Small intestine (tissue), 7 donors: Measurements from ENCODE around the gene HOXB2. TPM values are rescaled to one million over a fixed set of nuclear protein-coding genes. Genes with fewer than 3 reads are reported as not detected.

Experiments
- DNase-seq, 2 donors: peaks; one replicate each; pipeline versions ENCODE4 v3.0.0 to v3.0.0-alpha.2; 2013
- FAIRE-seq: peaks from 2 replicates; lab custom pipeline; 2012; peaks lifted over from hg19 to GRCh38; lab: Jason Lieb, UNC
- H3K27ac ChIP-seq, 3 donors: one replicate each; pipeline ENCODE4 v1.5.1; 2013; ENCODE audit warnings: low read length in 2 of 3, mild to moderate bottlenecking in 2 of 3, control low read depth in 1 of 3, inconsistent platforms in 1 of 3, low read depth in 1 of 3, moderate library complexity in 1 of 3
- H3K27me3 ChIP-seq, 3 donors: one replicate each; pipeline ENCODE4 v1.6.1; 2013; ENCODE audit warnings: low read length in 3 of 3, inconsistent platforms in 1 of 3; ENCODE audit not compliant: control insufficient read depth in 3 of 3, insufficient read depth in 3 of 3
- H3K36me3 ChIP-seq, 3 donors: one replicate each; pipeline ENCODE4 v1.6.1; 2013; ENCODE audit warnings: low read length in 3 of 3, inconsistent platforms in 1 of 3, low read depth in 1 of 3, mild to moderate bottlenecking in 1 of 3, moderate library complexity in 1 of 3; ENCODE audit not compliant: control insufficient read depth in 3 of 3, insufficient read depth in 2 of 3
- H3K4me1 ChIP-seq, 3 donors: one replicate each; pipeline ENCODE4 v1.6.1; 2013; ENCODE audit warnings: low read length in 2 of 3, inconsistent platforms in 1 of 3, low read depth in 1 of 3, mild to moderate bottlenecking in 1 of 3, moderate library complexity in 1 of 3; ENCODE audit not compliant: control insufficient read depth in 3 of 3, insufficient read depth in 2 of 3
- H3K4me3 ChIP-seq, 3 donors: one replicate each; pipeline ENCODE4 v1.5.1; 2013; ENCODE audit warnings: low read length in 3 of 3, control low read depth in 1 of 3, inconsistent platforms in 1 of 3, low read depth in 1 of 3, mild to moderate bottlenecking in 1 of 3, moderate library complexity in 1 of 3
- H3K9me3 ChIP-seq, 2 donors: one replicate each; pipeline ENCODE4 v1.6.1; 2013; ENCODE audit warnings: low read depth in 1 of 2, low read length in 1 of 2; ENCODE audit not compliant: control insufficient read depth in 2 of 2, insufficient read depth in 1 of 2
- WGBS, 3 donors: extraction: QIAGEN DNeasy Blood & Tissue Kit; methylation state at CpG; one replicate each; pipeline ENCODE4 v1.1.7; 2013; 5-methylcytosine and 5-hydroxymethylcytosine counted together
- polyA plus RNA-seq, 4 donors: library from polyadenylated mRNA; stranded (reverse) in 3 of 4; unstranded in 1 of 4; fragments of 200-250 nt in 3 of 4; fragments of 120-200 nt in 1 of 4; gene quantifications; one replicate each; pipeline versions ENCODE4 v1.2.1 to v1.2.3, GENCODE V29; 2013
- donor health status: healthy with polysubstance abuse.
- donor health status: control.
- donor health status: control.
- donor health status: Bipolar disorder and iron deficiency.
- donor health status: healthy.

Gene HOXB2
- polyA plus RNA-seq, 4 donors = 0.89 to 9.5 (median 6.2) TPM

DNA sequence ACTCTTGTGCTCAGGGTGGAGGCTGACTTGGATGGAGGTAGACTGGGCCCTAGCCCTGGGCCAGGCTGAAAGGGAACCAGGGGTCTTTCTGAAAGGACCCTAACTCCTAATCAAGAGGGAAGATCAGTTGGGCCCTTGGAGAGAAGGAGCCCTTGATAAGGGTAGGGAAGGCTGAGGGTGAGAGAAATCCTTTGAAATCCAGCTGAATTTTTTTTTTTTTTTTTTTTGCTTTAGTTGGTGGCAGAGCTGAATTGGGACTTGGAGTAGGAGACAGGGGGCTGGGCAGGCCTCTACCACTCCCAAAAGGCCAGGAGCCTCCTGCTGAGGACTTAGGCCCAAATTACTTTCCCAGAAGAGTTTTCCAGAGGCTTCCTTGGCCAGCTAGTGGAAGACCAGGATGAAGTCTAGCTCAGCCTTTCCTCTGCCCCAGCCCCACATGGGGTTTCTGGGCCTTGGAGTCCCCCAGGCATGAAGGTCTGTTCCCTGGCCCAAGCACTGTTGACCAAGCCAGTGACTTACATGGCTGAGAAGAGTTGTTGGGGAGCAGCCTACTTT lies 45.8 kb upstream of the HOXB2 start:
- no peak for FAIRE-seq

DNA sequence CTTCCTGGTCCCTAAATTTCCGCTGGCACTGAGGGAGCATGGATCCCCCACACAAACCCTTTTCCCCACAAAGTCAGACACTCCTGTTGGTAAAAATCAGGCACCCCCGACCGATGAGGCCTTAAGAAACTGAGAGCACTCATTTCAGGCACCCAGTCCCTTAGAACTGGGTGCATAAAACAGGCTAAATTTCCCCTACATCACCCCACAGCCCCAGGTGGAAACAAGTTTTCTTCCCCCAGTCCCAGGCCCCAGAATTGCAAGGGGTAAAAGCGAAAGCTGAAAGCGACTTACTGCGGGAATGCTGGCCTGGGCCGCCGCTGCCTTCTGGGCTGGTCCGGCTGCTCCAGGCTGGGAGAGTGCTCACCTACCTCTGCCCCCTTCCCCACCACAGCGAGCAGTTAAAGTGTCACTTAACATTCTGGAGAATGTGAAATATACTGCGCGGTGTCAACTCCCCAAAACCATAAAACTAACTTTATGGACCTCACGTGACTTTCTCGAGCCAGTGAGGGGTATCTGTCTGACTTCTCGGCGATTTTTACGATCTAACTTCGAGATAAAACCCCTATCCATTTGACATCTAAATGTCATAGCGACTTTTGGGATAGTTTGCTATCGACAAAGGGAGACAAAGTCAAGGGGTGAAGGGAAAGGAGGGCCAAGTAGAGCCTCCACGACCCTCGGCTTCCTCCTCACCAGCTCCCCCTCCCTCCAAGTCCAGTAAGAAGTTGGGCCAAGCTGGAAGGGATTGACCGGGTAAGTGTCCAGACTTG lies 45.1 kb upstream of the HOXB2 start, which contains the start of gene HOXB3:
HOXB3 (minus strand) TSS at position 411 of the 776 bp plus-strand sequence. CDS start 37,767 bp downstream, outside the sequence.
- WGBS, 3 donors = 18 to 24% (median 22%) methylated on average over 23 of the region's 23 CpGs
- Histone ChIP-seq H3K4me3 (peak within 1 kb of the TSS in 1 of 3 donors; percentile 52), H3K27me3 (peaks cover 0 to 99% (median 14%) of the 10 kb centered on the region in 3 donors), H3K27ac (peak within 1 kb of the TSS; percentile 17 to 93 (median 91)), H3K4me1 (peaks cover 0 to 40% (median 2%) of the 10 kb centered on the region in 3 donors), H3K36me3 (peaks cover 0 to 24% (median 0%) of the 10 kb centered on the region in 3 donors), H3K9me3 (peaks cover 0 to 3% of the 10 kb centered on the region in 2 donors)
- DNase-seq (no peak), FAIRE-seq (no peak)

More for the DNA sequence above, 45.8 kb upstream of the HOXB2 start:
- Histone ChIP-seq H3K36me3 (peaks cover 0 to 29% (median 0%) of the 10 kb centered on the region in 3 donors), H3K9me3 (no peaks in the 10 kb centered on the region), H3K27ac (peak overlapping the region in 2 of 3 donors; percentile 91 to 93), H3K27me3 (peaks cover 0 to 99% (median 13%) of the 10 kb centered on the region in 3 donors), H3K4me3 (peak overlapping the region in 1 of 3 donors; percentile 52), H3K4me1 (peaks cover 0 to 44% (median 2%) of the 10 kb centered on the region in 3 donors)
- no peak for DNase-seq

DNA sequence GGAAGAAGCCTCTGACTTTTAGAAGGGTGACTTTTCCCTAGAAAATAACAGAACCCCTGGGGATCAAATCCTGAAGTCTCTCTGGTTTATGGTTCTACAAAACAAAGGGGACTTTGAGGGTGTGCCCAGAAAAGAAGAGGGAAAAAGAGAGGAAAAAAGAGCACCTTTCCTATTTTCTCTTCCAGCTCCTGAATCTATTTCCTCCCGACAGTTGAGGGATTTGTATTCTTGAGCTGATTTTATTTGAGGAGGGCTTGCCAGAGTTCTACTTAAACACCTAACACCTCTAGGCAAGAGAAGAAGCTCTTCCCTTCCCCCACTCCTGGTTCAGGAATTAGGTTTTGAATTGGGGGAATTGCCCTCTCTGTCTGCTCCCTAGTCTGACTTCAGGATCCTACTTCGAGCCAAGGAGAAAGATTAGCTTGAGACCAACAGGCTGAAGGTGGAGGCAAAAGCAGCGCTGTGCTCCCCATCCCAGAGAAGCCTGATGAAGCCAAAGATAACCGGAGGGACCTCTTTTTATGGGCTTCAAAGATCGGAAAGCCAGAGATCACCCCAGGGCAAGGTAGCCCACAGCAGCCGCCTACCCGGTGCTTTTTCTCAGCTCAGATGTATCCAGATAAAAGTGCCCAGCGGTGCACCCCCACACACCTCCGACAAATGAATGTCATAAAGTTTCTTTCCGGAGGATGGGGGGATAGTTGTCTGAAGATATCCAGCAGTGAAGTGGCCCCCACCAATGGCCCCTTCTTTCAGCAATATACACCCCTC lies 44.3 kb upstream of the HOXB2 start:
- peaks cover 0 to 3% of the 10 kb centered on the region in 2 donors for H3K9me3 ChIP-seq
- no peak for FAIRE-seq
- peaks cover 0 to 16% (median 0%) of the 10 kb centered on the region in 3 donors for H3K36me3 ChIP-seq
- no peak for DNase-seq
- 11 to 17% (median 17%) methylated on average over 10 of the region's 10 CpGs for WGBS, 3 donors
- peak overlapping the region; percentile 17 to 93 (median 91) for H3K27ac ChIP-seq
- H3K4me1 ChIP-seq = peaks cover 0 to 37% (median 2%) of the 10 kb centered on the region in 3 donors
- peaks cover 0 to 98% (median 14%) of the 10 kb centered on the region in 3 donors for H3K27me3 ChIP-seq
- peak overlapping the region in 1 of 3 donors; percentile 52 for H3K4me3 ChIP-seq

DNA sequence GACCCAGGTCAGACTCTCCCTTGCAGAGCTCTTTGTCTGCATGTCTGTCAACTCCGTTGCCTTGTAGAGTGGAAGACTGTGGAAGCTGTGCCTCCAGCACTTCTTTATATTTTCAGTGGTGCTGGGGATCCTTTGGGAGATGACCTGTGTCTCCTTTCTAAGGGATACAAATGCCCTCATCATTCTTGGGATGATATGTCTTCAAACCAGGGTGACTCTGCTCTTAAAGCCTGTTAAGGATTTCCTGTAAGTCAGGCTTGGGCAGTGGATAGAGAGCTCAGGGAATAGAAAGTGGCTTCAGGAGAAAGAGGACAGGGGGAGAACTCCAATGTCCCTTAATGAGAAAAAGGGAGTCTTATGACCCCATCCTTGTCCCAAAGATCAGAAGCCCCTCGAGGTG lies 43.6 kb upstream of the HOXB2 start:
- Histone ChIP-seq H3K27me3 (peaks cover 0 to 99% (median 14%) of the 10 kb centered on the region in 3 donors), H3K4me3 (peak overlapping the region in 1 of 3 donors; percentile 52)
- 15 to 34% (median 15%) methylated on average over 2 of the region's 2 CpGs for WGBS, 3 donors

DNA sequence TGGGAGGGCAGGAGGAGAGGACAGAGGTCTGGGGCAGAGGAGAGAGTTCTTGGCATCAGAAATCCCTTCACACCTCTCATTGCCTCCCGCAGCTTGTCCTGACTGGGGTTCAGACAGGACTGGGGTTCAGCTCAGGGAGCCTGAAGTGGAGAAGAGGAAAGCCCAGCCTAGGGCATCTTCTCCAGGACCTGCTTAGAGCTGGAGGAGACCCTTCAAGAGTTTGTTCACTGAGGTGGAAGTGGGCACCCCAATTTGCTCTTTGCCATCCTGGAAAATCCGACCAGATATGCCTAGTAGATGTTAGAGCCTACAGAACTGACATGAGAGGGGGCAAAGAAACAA lies 43.1 kb upstream of the HOXB2 start:
- Histone ChIP-seq H3K9me3 (peaks cover 0 to 3% of the 10 kb centered on the region in 2 donors), H3K4me3 (peak overlapping the region in 1 of 3 donors; percentile 52), H3K27me3 (peaks cover 0 to 99% (median 10%) of the 10 kb centered on the region in 3 donors), H3K36me3 (peaks cover 0 to 15% (median 0%) of the 10 kb centered on the region in 3 donors), H3K27ac (peak overlapping the region; percentile 24 to 91 (median 79)), H3K4me1 (peaks cover 0 to 36% (median 2%) of the 10 kb centered on the region in 3 donors)
- no peak for FAIRE-seq
- DNase-seq = no peak
- 8 to 40% (median 24%) methylated on average over 2 of the region's 2 CpGs for whole genome bisulfite sequencing, 3 donors

More for the DNA sequence above, 43.6 kb upstream of the HOXB2 start:
- Histone ChIP-seq H3K9me3 (peaks cover 0 to 3% of the 10 kb centered on the region in 2 donors), H3K4me1 (peaks cover 0 to 36% (median 2%) of the 10 kb centered on the region in 3 donors), H3K27ac (peak overlapping the region in 2 of 3 donors; percentile 79 to 91), H3K36me3 (peaks cover 0 to 16% (median 0%) of the 10 kb centered on the region in 3 donors)
- no peak for FAIRE-seq
- no peak for DNase-seq

DNA sequence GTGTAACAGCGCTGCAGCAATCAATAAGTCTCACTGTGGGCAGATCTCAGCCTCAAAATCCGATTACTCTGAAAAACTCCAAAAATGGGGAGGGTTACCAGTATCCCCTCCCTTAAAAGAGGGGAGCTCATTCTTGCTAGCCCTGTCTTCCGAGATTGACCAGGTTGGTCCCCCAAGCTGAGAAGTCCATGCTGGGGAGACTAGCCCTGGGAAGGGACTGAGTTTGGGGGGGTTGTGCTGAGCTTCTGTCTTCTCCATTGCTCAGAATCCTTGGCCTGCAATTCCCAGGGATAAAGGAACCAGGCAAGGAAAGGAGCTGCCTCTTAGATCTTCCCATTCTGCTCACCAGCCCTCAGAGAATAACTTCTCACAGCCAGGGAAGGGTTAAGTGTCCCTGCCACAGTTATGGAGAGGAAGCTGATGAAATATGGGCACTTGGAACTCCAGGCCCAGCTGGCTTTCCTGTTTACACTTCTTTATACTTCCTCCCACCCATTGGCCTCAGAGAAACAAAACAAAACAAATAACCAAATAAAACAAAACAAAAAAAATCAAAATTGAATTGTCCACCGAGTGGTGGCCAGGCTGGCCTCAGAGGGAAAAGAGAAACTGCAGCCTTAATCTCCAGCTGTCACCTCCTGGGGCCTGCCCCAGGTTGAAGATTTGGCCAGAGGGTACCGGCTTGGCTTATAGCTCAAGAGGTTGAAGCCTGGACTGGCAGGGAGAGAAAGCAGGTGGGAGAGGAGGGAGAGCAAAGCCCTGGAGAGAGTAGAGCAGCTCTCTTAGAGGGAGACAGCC lies 42.6 kb upstream of the HOXB2 start:
- Histone ChIP-seq H3K9me3 (peaks cover 0 to 3% of the 10 kb centered on the region in 2 donors), H3K4me3 (peak overlapping the region in 1 of 3 donors; percentile 52), H3K27me3 (peaks cover 3 to 99% (median 10%) of the 10 kb centered on the region in 3 donors), H3K4me1 (peaks cover 0 to 41% (median 2%) of the 10 kb centered on the region in 3 donors), H3K36me3 (peaks cover 0 to 14% (median 0%) of the 10 kb centered on the region in 3 donors), H3K27ac (peak overlapping the region; percentile 24 to 91 (median 79))
- DNase-seq (no peak), FAIRE-seq (no peak)
- 17 to 34% (median 26%) methylated on average over 5 of the region's 5 CpGs for WGBS, 3 donors

DNA sequence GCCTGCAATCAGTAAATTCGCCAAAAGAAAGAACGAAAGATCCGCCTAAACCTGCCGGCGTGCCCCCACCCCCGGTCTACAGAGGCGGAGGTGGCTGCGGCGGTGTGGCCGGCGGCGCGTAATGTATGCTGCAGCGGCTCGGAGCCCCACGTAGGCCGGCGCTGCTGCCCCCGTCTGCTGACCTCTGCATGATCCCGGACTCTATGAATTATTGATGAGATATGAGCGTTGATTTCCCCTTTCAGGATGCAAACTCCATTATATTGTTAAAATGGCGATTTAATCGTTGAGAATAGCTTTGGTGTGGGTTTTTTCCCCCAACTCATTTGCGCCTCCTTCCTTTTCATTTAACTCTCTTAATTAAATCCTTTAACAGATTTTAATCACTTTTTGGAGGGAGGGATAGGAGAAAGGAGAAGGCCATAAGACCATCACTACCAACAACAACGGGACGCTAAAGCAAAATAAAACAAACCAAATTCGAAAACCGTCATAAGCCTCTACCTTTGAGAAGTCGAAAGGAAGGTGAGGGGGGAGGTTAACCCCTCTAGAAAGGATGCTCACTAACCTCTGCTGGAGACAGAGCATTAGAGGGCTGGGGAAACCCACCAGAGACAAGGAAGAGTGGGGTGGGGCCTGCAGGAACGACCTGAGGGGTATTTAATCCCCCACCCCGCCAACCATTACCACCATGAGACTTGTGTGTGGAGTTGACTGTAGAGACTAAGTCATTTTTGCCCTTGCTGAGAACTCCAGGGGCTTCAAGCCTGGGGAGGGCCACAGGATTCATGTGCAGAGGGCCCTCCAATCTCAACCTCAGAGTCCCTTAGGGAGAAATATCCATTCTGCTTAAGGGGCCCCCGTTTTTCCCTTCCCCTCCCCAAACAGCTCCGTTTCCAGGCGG lies 41.7 kb upstream of the HOXB2 start:
- Histone ChIP-seq H3K9me3 (peaks cover 0 to 3% of the 10 kb centered on the region in 2 donors), H3K4me1 (peaks cover 0 to 41% (median 2%) of the 10 kb centered on the region in 3 donors), H3K27ac (peak overlapping the region in 2 of 3 donors; percentile 89 to 91), H3K4me3 (peak overlapping the region in 1 of 3 donors; percentile 52), H3K27me3 (peaks cover 6 to 99% (median 8%) of the 10 kb centered on the region in 3 donors), H3K36me3 (peaks cover 0 to 10% (median 0%) of the 10 kb centered on the region in 3 donors)
- no peak for DNase-seq
- FAIRE-seq = no peak
- 9 to 20% (median 15%) methylated on average over 34 of the region's 34 CpGs for WGBS, 3 donors
